LNCAP (cell line): ENCODE results near the gene ACTL10.

Source experiments
- CTCF ChIP-seq: fragments of 450-650 bp; IDR thresholded peaks from 2 replicates; pipeline ENCODE4 v1.5.1; 2017; ENCODE audit warnings: mild to moderate bottlenecking

Gene ACTL10

GRCh38 chr20:33653218-33653899 is 13.4 kb upstream of the ACTL10 start:
- TF ChIP-seq CTCF: peak; percentile 77

GRCh38 chr20:33653900-33654596 is 12.7 kb upstream of the ACTL10 start:
- TF ChIP-seq CTCF: no peak

- no peak for TF ChIP-seq CTCF
These were observed 12.0 kb upstream of the ACTL10 start for GRCh38 chr20:33654680-33655161.

GRCh38 chr20:33655164-33655563 is 11.6 kb upstream of the ACTL10 start:
- no peak for TF ChIP-seq CTCF

GRCh38 chr20:33656010-33656782 is 10.5 kb upstream of the ACTL10 start:
- TF ChIP-seq CTCF: no peak

GRCh38 chr20:33656783-33657703 is 9.7 kb upstream of the ACTL10 start:
- TF ChIP-seq CTCF: no peak

GRCh38 chr20:33657704-33658095 is 9.0 kb upstream of the ACTL10 start:
- no peak for TF ChIP-seq CTCF
